Activated CD4-positive, alpha-beta T cell treated with anti-CD3 and anti-CD28 coated beads for 4 hours (primary cell): ENCODE data around the gene PCCB.
"Not testable (repeated sequence)": the region's sequence is repeated elsewhere in the genome, so short reads cannot be mapped to it uniquely, and the experiment has no call there.

Source experiments
- DNase-seq, 2 donors: peaks; one replicate each; pipeline ENCODE4 v3.0.0-alpha.2; 2020

PCCB gene

DNA sequence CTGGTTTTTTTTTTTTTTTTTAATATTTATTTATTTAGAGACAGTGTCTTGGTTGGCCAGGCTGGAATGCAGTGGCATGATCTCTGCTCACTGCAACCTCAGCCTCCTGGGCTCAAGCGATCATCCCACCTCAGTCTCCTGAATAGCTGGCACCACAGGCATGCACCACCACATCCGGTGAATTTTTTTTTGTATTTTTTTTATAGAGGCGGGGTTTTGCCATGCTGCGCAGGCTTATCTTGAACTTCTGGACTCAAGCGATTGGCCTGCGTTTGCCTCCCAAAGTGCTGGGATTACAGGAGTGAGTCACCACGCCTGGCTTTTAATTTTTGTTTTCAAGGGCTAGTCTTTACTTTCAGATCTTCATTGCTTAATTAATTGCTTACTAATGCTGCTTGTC lies 13.1 kb downstream of the PCCB start:
- DNase-seq, result no peak

- not testable (repeated sequence) for DNase-seq
These were observed 16.5 kb downstream of the PCCB start for GRCh38 chr3:136266468-136267125.

GRCh38 chr3:136267235-136267634 lies 17.1 kb downstream of the PCCB start:
- DNase-seq, result no peak

GRCh38 chr3:136270179-136270578 lies 20.0 kb downstream of the PCCB start:
- no peak for DNase-seq

- DNase-seq, result not testable (repeated sequence)
These were observed 21.5 kb downstream of the PCCB start for GRCh38 chr3:136271626-136272025.

DNA sequence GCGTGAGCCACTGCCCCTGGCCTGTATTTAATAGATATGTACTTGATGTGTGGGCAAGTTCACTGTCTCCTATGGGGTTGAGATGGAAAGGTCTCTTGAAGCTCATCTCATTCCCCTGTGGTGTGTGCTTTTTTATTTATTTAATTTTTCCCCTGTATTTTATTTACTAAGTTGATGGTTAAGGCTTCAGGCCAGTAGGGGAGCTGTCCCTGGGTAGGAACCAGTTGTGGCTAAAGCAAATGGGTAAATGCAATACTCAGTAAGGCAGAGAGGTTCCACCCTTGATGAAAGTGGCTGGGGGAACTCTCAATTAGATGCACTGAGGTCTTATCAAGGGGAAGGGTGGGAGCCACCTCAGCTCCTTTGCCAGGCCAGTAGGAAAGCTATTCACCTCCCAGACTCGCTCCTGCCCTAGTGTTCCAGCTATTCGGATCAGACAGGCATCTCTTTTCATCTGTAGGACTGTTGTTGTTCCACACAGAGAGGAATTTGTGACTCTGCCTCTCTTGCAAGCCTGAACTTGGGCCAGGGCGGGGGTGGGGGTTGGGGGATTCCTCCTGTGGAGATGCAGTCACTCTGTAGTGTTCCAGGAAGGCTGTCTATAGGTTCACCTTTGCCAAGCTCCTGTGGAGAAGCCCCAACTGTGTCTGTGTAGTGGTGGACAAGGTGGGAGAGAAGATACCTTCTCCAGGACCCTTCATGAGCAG lies 26.1 kb downstream of the PCCB start:
- no peak for DNase-seq

DNA sequence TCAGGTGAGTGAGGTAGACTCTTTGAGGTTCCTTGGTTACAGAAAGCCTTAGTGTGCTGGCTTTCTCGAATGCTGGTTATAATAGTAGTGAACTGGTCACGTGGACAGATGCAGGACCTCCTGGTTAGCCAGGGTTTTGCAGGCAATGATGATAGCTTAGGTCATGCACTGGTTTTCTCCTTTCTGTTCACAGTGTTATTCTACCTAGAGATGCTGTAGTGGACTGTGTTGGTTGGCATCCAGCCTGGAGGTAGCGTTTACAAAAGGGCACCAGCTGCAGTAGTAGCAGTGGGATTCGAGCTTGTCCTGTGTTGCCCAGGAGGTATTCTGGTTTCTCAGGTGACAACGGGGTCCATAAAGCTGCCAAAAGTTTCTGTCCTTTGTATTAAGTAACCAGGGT lies 27.0 kb downstream of the PCCB start:
- DNase-seq, result no peak

DNA sequence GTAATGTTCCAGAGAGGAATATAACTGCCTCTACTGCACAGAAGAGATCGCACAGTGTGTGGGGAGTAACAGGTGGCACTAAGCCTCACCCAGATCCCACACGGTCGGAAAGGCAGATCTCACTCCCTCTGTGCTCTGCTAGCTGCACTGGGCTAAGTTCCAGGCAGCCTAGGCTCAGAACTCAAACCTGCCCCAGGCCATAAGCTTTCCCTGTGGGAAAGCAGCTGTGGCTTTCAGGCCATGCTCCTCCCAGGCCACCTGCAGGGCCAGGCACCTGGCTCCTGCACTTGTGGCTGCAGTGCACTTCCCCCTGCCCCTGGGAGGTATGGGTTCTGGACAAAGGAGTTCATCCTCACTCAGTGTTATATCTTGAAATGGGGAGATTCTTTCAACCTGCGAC lies 27.5 kb downstream of the PCCB start:
- DNase-seq, result no peak

DNA sequence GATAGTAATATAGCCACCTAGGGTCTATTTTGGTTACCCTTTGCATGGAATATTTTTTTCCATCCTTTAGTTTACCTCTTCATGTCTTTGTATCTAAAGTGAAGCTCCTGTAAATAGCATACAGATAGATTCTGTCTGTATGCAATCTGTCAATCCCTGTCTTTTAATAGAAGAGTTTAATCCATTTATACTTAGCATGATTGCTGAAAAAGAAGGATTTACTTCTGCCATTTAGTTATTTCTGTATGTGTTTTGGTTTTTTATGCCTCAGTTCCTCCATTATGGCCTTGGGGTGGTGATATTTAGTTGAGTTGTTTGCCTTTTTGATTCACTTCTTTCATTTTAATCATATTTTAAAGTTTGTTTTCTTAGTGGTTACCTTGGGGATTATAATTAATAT lies 29.0 kb downstream of the PCCB start:
- DNase-seq, result no peak

DNA sequence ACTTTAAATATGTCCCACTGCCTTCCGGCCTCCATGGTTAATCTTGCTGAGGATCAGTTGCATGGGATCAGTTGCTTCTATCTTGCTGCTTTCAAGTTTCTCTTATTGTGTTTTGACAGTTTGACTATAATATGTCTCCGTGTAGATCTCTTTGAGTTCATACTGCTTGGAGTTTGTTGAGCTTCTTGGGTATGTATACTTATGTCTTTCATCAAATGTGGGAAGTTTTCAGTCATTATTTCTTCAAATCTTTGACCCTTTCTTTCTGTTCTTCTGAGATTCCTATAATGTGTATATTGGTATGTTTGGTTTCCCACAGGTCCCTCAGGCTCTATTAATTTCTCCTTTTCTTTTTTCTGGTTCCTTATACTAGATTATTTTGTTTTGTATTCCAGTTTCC lies 30.8 kb downstream of the PCCB start:
- no peak for DNase-seq

DNA sequence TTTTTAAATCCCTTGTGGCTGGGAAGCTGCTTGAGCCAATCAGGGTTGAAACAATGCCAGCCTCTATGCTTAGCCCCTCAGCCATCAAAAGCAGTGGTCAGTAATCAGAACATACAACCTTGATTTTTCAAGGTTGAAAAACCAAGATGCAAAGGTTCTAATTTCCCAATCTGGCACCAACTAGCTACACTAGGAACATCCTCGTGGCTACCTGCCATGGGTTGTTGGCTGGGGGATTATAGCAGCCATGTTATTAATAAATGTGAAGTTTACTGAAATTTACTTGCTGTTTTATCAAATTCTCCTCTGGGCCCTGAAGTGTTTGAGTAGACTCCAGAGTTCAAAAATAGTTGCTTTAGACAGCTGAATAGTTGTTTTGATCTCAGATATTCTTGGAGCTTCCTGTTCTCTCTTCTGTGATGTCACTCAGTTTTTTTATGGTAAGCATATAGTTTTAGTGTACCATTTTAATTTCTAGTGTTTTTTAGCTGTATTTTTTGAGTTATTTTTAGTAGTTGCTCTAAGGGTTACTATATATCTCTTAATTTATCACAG lies 31.9 kb downstream of the PCCB start:
- no peak for DNase-seq

- DNase-seq, result no peak
These were observed 33.5 kb downstream of the PCCB start for GRCh38 chr3:136283627-136284026.

- no peak for DNase-seq
These were observed 41.2 kb downstream of the PCCB start for GRCh38 chr3:136291302-136291701.

DNA sequence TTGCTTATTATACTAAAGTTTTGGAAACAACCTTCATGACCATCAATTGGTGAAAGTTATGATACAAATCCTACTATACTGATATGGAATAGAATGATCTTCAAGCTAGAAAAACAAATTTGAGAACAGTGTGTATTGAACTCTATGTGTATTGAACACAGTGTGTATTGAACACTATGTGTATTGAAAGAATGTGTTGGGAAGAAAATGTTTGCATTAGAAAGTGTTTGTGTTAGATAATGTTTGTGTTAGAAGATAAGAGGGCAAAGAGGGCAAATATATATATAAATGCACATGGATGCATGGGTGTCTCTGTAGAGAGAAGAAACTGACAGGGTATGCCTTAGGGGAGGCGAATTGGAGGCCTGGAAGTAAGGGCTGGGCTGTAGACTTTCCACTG lies 42.4 kb downstream of the PCCB start:
- no peak for DNase-seq

GRCh38 chr3:136293279-136293678 lies 43.1 kb downstream of the PCCB start:
- no peak for DNase-seq

DNA sequence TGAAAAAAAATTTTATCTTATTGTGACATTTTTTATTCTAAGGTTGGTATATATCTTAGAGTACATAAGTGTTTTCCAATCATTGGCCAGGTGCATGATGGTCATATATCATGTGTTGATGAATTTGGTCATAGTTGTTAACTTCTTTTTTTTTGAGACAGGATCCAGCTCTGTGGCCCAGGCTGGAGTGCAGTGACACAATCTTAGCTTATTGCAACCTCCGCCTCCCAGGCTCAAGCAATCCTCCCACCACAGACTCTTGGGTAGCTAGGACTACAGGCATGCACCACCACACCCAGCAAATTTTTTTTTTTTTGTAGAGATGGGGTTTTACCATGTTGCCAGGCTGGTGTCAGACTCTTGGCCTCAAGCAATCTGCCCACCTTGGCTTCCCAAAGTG lies 44.0 kb downstream of the PCCB start:
- no peak for DNase-seq

GRCh38 chr3:136296960-136297359 lies 46.8 kb downstream of the PCCB start:
- DNase-seq, result no peak

DNA sequence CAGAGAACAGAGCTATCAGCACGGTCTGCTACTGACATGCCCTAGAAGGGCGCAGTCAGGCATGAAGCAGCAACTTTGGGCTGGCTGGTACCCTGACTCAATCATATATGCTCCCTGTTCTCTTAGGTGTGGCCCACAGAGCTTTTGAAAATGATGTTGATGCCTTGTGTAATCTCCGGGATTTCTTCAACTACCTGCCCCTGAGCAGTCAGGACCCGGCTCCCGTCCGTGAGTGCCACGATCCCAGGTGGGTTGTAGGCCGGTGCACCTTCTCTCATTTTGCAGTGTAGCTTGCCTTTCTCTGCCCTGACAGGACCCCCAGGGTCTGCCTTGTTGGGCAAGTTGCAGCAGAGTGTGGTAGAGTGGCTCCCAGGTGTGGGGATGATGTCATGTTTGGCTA lies 47.7 kb downstream of the PCCB start:
- DNase-seq, result no peak

DNA sequence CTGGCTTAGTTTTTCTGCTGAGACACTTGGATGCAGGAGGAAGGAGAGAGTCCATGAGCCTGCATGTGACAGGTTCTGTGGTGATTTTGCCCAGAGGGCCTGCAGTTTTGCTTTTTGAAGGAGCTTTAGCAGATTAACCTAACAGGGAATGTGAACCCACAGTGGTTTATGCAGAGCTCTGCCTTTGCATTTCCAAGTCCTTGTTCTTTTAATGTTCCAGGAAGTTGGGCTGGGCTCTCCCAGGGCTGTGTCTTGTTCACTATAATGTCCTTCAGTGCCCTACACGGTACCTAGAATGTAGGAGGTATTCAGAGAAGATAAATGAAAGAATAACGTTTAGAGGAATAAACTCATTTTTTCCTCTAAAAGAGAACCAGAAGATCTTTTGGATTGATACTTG lies 50.3 kb downstream of the PCCB start:
- no peak for DNase-seq

DNA sequence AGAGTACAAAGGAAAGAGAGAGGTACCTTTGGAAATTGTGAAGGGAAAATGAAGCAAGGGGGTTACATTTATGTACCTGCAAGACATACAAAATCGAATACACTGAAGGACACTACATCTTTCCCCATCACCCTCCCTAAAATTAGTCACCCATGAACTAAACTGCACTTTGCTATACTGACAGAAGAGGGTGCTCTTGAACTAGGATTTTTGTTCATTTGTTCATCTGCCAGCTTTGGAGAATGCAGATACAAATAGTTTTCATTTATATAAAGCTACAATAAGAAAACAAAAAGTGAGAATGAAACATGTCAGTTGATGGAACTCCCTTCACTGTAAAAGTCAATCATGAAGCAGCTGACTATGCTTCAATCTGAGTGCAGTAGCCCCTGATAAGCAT lies 55.7 kb downstream of the PCCB start:
- no peak for DNase-seq

DNA sequence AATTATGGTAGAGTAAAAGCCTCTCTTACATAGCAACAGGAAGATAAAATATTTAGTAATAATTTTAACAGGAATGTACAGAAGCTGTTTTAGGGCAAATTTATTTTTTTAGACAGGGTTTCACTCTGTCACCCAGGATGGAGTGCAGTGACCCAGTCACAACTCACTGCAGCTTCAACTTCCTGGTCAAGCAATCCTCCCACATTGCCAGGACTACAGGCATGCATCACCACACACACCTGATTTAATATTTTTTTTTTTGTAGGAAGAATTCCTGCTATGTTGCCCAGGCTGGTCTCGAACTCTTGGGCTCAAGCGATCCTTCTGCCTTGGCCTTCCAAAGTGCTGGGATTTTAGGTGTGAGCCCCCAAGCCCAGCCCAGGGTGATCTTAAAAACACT lies 61.1 kb downstream of the PCCB start:
- DNase-seq, result no peak

DNA sequence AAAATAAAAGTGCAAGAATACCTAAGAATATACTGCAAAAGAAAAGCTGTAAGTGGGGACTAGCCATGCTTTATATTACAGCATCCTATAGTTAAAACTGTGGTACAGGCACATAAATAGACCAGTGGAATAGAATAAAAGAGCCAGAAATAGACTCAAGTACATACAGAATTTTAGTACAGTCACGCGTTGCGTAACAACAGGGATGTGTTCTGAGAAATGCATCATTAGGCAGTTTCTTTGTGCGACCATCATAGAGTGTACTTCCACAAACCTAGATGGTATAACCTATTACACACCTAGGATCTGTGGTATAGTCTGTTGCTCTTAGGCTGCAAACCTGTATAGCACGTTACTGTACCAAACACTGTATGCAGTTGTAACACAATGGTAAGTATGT lies 61.8 kb downstream of the PCCB start:
- DNase-seq, result no peak

- no peak for DNase-seq
These were observed 76.2 kb downstream of the PCCB start for GRCh38 chr3:136326316-136326715.

DNA sequence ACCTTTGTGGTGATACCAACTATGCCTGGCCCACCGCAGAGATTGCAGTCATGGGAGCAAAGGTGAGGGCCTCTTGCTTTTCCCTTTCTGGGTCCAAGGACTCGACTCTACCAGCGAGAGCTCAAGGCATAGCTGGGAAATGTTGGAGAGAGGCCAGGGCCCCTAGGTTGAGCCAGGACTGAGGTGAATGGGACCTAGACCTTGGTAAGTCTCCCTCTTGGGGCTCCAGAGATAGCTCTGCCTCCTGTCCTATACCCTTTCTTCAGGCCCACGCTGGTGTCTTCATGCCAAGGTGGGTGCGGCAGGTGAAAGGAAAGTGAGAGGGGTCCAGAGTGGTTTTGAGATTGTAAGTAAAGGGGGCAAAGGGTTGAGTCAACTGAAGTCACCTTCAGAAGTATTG lies 77.5 kb downstream of the PCCB start:
- no peak for DNase-seq

GRCh38 chr3:136329593-136329992 lies 79.5 kb downstream of the PCCB start:
- no peak for DNase-seq
